ENCODE data around the gene AGPAT1.
A peak's percentile ranks its signal among the peaks of the same experiment; 100 is the strongest.

Gene AGPAT1

GRCh38 chr6:32183483-32184083, 7.7 kb upstream of the AGPAT1 start:
- Mint-ChIP-seq H3K9me3 (ENCODE audit: low read depth) (no peaks in the 10 kb centered on the region), H3K4me1 (ENCODE audit: low read depth) (peaks cover 64% of the 10 kb centered on the region), H3K27me3 (no peaks in the 10 kb centered on the region), H3K4me3 (no peak overlapping the region), H3K27ac (peak overlapping the region; percentile 46), H3K36me3 (peaks cover 13% of the 10 kb centered on the region)

- Mint-ChIP-seq H3K9me3 (ENCODE audit: low read depth) (no peaks in the 10 kb centered on the region), H3K4me1 (ENCODE audit: low read depth) (peaks cover 59% of the 10 kb centered on the region), H3K4me3 (no peak overlapping the region), H3K27ac (peak overlapping the region; percentile 50), H3K27me3 (no peaks in the 10 kb centered on the region), H3K36me3 (peaks cover 13% of the 10 kb centered on the region)
These were observed 7.1 kb upstream of the AGPAT1 start for GRCh38 chr6:32183030-32183429.

GRCh38 chr6:32182555-32182981, 6.7 kb upstream of the AGPAT1 start:
- peak overlapping the region; percentile 50 for H3K27ac Mint-ChIP-seq
- H3K36me3 Mint-ChIP-seq = peaks cover 12% of the 10 kb centered on the region
- peaks cover 56% of the 10 kb centered on the region for H3K4me1 Mint-ChIP-seq (ENCODE audit: low read depth)
- H3K4me3 Mint-ChIP-seq = no peak overlapping the region
- no peaks in the 10 kb centered on the region for H3K9me3 Mint-ChIP-seq (ENCODE audit: low read depth)
- no peaks in the 10 kb centered on the region for H3K27me3 Mint-ChIP-seq

GRCh38 chr6:32181915-32182529, 6.1 kb upstream of the AGPAT1 start:
- H3K27me3 Mint-ChIP-seq = no peaks in the 10 kb centered on the region
- no peak overlapping the region for H3K4me3 Mint-ChIP-seq
- peaks cover 8% of the 10 kb centered on the region for H3K36me3 Mint-ChIP-seq
- H3K4me1 Mint-ChIP-seq (ENCODE audit: low read depth) = peaks cover 56% of the 10 kb centered on the region
- peak overlapping the region; percentile 77 for H3K27ac Mint-ChIP-seq
- H3K9me3 Mint-ChIP-seq (ENCODE audit: low read depth) = no peaks in the 10 kb centered on the region

GRCh38 chr6:32181148-32181702, 5.3 kb upstream of the AGPAT1 start:
- no peaks in the 10 kb centered on the region for H3K9me3 Mint-ChIP-seq (ENCODE audit: low read depth)
- H3K4me1 Mint-ChIP-seq (ENCODE audit: low read depth) = peaks cover 56% of the 10 kb centered on the region
- H3K27me3 Mint-ChIP-seq = no peaks in the 10 kb centered on the region
- H3K36me3 Mint-ChIP-seq = peaks cover 8% of the 10 kb centered on the region
- peak overlapping the region; percentile 77 for H3K27ac Mint-ChIP-seq
- no peak overlapping the region for H3K4me3 Mint-ChIP-seq

GRCh38 chr6:32179766-32180405, 4.0 kb upstream of the AGPAT1 start:
- Mint-ChIP-seq H3K27ac (peak overlapping the region; percentile 90), H3K9me3 (ENCODE audit: low read depth) (no peaks in the 10 kb centered on the region), H3K27me3 (no peaks in the 10 kb centered on the region), H3K4me3 (peak overlapping the region; percentile 91), H3K36me3 (peaks cover 4% of the 10 kb centered on the region), H3K4me1 (ENCODE audit: low read depth) (peaks cover 52% of the 10 kb centered on the region)

- no peaks in the 10 kb centered on the region for H3K9me3 Mint-ChIP-seq (ENCODE audit: low read depth)
- peaks cover 62% of the 10 kb centered on the region for H3K4me1 Mint-ChIP-seq (ENCODE audit: low read depth)
- peaks cover 4% of the 10 kb centered on the region for H3K36me3 Mint-ChIP-seq
- peak overlapping the region; percentile 91 for H3K4me3 Mint-ChIP-seq
- peak overlapping the region; percentile 90 for H3K27ac Mint-ChIP-seq
- no peaks in the 10 kb centered on the region for H3K27me3 Mint-ChIP-seq
These were observed 2.9 kb upstream of the AGPAT1 start for GRCh38 chr6:32178547-32179440.

GRCh38 chr6:32177788-32178546, 2.1 kb upstream of the AGPAT1 start, which contains the start of gene RNF5:
TSS of gene RNF5 (plus strand) at chr6:32178405. CDS start at chr6:32178512, 107 bp downstream.
- Mint-ChIP-seq H3K27ac (peak within 1 kb of the TSS; percentile 90), H3K36me3 (peaks cover 4% of the 10 kb centered on the region), H3K4me1 (ENCODE audit: low read depth) (peaks cover 71% of the 10 kb centered on the region), H3K4me3 (peak within 1 kb of the TSS; percentile 91), H3K27me3 (no peaks in the 10 kb centered on the region), H3K9me3 (ENCODE audit: low read depth) (no peaks in the 10 kb centered on the region)

- H3K4me1 Mint-ChIP-seq (ENCODE audit: low read depth) = peaks cover 73% of the 10 kb centered on the region
- peak overlapping the region; percentile 91 for H3K4me3 Mint-ChIP-seq
- no peaks in the 10 kb centered on the region for H3K9me3 Mint-ChIP-seq (ENCODE audit: low read depth)
- peaks cover 4% of the 10 kb centered on the region for H3K36me3 Mint-ChIP-seq
- H3K27me3 Mint-ChIP-seq = no peaks in the 10 kb centered on the region
- H3K27ac Mint-ChIP-seq = peak overlapping the region; percentile 90
These were observed 1.4 kb upstream of the AGPAT1 start for GRCh38 chr6:32177183-32177787.

GRCh38 chr6:32176476-32177182, 745 bp upstream of the AGPAT1 start:
- Mint-ChIP-seq H3K27ac (peak overlapping the region; percentile 90), H3K27me3 (no peaks in the 10 kb centered on the region), H3K4me3 (peak overlapping the region; percentile 91), H3K9me3 (ENCODE audit: low read depth) (no peaks in the 10 kb centered on the region), H3K36me3 (peaks cover 4% of the 10 kb centered on the region), H3K4me1 (ENCODE audit: low read depth) (peaks cover 73% of the 10 kb centered on the region)

GRCh38 chr6:32175322-32175710, 568 bp downstream of the AGPAT1 start:
- peak overlapping the region; percentile 91 for H3K4me3 Mint-ChIP-seq
- peaks cover 67% of the 10 kb centered on the region for H3K4me1 Mint-ChIP-seq (ENCODE audit: low read depth)
- H3K27me3 Mint-ChIP-seq = no peaks in the 10 kb centered on the region
- H3K9me3 Mint-ChIP-seq (ENCODE audit: low read depth) = no peaks in the 10 kb centered on the region
- peaks cover 3% of the 10 kb centered on the region for H3K36me3 Mint-ChIP-seq
- H3K27ac Mint-ChIP-seq = peak overlapping the region; percentile 78

GRCh38 chr6:32174416-32174815, 1.5 kb downstream of the AGPAT1 start:
- Mint-ChIP-seq H3K36me3 (peaks cover 3% of the 10 kb centered on the region), H3K4me1 (ENCODE audit: low read depth) (peaks cover 59% of the 10 kb centered on the region), H3K27me3 (no peaks in the 10 kb centered on the region), H3K4me3 (peak overlapping the region; percentile 91), H3K9me3 (ENCODE audit: low read depth) (no peaks in the 10 kb centered on the region), H3K27ac (peak overlapping the region; percentile 83)

- Mint-ChIP-seq H3K27ac (peak overlapping the region; percentile 83), H3K9me3 (ENCODE audit: low read depth) (no peaks in the 10 kb centered on the region), H3K27me3 (no peaks in the 10 kb centered on the region)
These were observed 2.7 kb downstream of the AGPAT1 start for GRCh38 chr6:32173051-32173727.

More at GRCh38 chr6:32173051-32173727, 2.7 kb downstream of the AGPAT1 start:
- Mint-ChIP-seq H3K36me3 (peaks cover 3% of the 10 kb centered on the region), H3K4me3 (peak overlapping the region; percentile 91), H3K4me1 (ENCODE audit: low read depth) (peaks cover 51% of the 10 kb centered on the region)
